Tibial nerve (tissue), 4 donors: ENCODE measurements around the gene KIF18A. TPM values are rescaled to one million over a fixed set of nuclear protein-coding genes. Genes with fewer than 3 reads are reported as not detected.

Experiments
- small RNA-seq: library from RNA; depleted of rRNA; stranded (forward); fragments of <200 nt; gene quantifications from one replicate; pipeline ENCODE3, GENCODE V24; 2016
- total RNA-seq, 4 donors: library from RNA; depleted of rRNA; stranded (reverse); fragments of >200 nt; gene quantifications; one replicate each; pipeline ENCODE4 v1.1.0, GENCODE V29; 2016

The KIF18A gene
- total RNA-seq, 4 donors from 2014 or later, result 0.22 to 0.63 (median 0.60) TPM; not detected in 1

Small RNA genes lying within 50 kb of the gene (small RNA-seq; reads per million reads assigned to genes)
- gene AC023206.1, result not detected
- gene MIR610, result not detected

Other genes starting within 250 kb of the KIF18A start
- 10 to 100 TPM in 2 of 4 donors, 1 to 10 TPM in 2; 8.7 to 14.4 (median 11.7) TPM for gene METTL15, start 232 bp upstream of the KIF18A start, total RNA-seq